ENCODE results near the gene CDH20.

- TF ChIP-seq POLR2AphosphoS5 (IDR thresholded peaks at IDR 0.05) = no peak
- no peak for TF ChIP-seq CTCF (IDR thresholded peaks at IDR 0.05)
- TF ChIP-seq POLR2A (IDR thresholded peaks at IDR 0.05) = no peak
Measured at GRCh38 chr18:61334491-61334850, 1.2 kb downstream of the CDH20 start.

Data from prostate gland (tissue), 2 donors.